HG03039 (cell line): ENCODE measurements around the gene SNX12.
A peak's percentile ranks its signal among the peaks of the same experiment; 100 is the strongest.
"Not testable (repeated sequence)": the region's sequence is repeated elsewhere in the genome, so short reads cannot be mapped to it uniquely, and the experiment has no call there.

Experiments
- ATAC-seq: cut with Tn5 transposase; IDR thresholded peaks from one replicate; pipeline ENCODE4 v1.9.1; 2021; ENCODE audit warnings: mild to moderate bottlenecking, moderate library complexity; ENCODE audit not compliant: unreplicated experiment

Gene SNX12

GRCh38 chrX:71095033-71095432 is 26.9 kb upstream of the SNX12 start:
- ATAC-seq = no peak

- no peak for ATAC-seq
These were observed 23.1 kb upstream of the SNX12 start for GRCh38 chrX:71091263-71091662.

GRCh38 chrX:71085900-71086299 is 17.8 kb upstream of the SNX12 start:
- ATAC-seq = no peak

GRCh38 chrX:71082822-71083221 is 14.7 kb upstream of the SNX12 start:
- no peak for ATAC-seq

GRCh38 chrX:71082124-71082647 is 14.1 kb upstream of the SNX12 start:
- no peak for ATAC-seq

- ATAC-seq = no peak
These were observed 13.4 kb upstream of the SNX12 start for GRCh38 chrX:71081330-71082123.

GRCh38 chrX:71070531-71070930 is 2.4 kb upstream of the SNX12 start:
- no peak for ATAC-seq

- ATAC-seq = no peak
These were observed 456 bp downstream of the SNX12 start for GRCh38 chrX:71067712-71068043.

GRCh38 chrX:71067089-71067488 is 1.0 kb downstream of the SNX12 start:
- no peak for ATAC-seq

- ATAC-seq = no peak
These were observed 8.0 kb downstream of the SNX12 start for GRCh38 chrX:71060127-71060526.

GRCh38 chrX:71057848-71058530 is 10.1 kb downstream of the SNX12 start:
- no peak for ATAC-seq

- ATAC-seq = no peak
These were observed 11.3 kb downstream of the SNX12 start for GRCh38 chrX:71056867-71057266.

- ATAC-seq = peak; percentile 98
These were observed 14.9 kb downstream of the SNX12 start for GRCh38 chrX:71053217-71053621.

GRCh38 chrX:71052721-71053120 is 15.4 kb downstream of the SNX12 start:
- ATAC-seq = no peak

GRCh38 chrX:71047891-71048290 is 20.2 kb downstream of the SNX12 start:
- not testable (repeated sequence) for ATAC-seq

- ATAC-seq = no peak
These were observed 50.7 kb downstream of the SNX12 start for GRCh38 chrX:71017396-71017939.
